ENCODE data around the gene PGM5.
A peak's percentile ranks its signal among the peaks of the same experiment; 100 is the strongest.

The PGM5 gene

GRCh38 chr9:68433531-68434110, 77.2 kb downstream of the PGM5 start:
- DNase-seq (ENCODE audit: low spot score) = no peak

- DNase-seq (ENCODE audit: low spot score) = peak; percentile 68
Observed at GRCh38 chr9:68437785-68438184, 81.4 kb downstream of the PGM5 start.

- DNase-seq (ENCODE audit: low spot score) = no peak
Observed at GRCh38 chr9:68443624-68444023, 87.2 kb downstream of the PGM5 start.

GRCh38 chr9:68446836-68447235, 90.4 kb downstream of the PGM5 start:
- DNase-seq (ENCODE audit: low spot score) = peak; percentile 38

- no peak for DNase-seq (ENCODE audit: low spot score)
Observed at GRCh38 chr9:68447611-68448010, 91.2 kb downstream of the PGM5 start.

DNA sequence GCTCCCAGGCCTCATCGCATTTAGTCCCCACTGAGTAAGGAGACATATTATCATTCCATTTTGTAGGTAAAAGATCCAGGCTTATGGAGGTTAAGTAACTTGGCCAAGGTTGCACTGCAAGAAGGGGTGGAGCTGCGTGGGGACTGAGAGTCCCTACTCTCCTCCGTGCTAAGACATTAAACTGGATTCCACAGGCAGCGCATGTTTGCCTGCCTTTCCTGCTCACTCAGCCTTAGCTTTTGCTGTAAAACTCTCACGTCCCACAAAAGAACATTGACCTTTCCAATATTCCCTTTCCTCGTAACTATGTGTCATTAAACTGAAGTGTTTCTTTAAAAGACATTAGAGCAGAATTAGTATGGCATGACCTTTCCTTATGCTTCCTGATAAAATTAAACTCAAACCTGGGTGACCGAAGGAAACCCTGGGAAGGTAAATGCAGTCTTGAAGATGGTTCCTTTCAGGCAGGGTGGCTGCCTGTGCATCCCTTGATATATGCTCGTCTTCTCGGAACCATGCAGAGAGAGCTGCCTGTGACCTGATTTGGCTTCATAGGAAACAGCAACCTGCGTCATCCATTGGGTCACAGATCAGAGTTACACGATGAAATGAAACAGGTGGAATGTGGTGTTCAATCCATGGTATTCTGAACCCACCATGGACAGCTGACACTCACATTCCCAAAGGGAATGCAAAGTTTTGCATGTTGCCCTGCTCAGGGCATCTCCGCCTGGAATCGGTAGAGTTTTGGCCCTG, 98.3 kb downstream of the PGM5 start:
- no peak for DNase-seq (ENCODE audit: low spot score)

GRCh38 chr9:68455451-68455850, 99.0 kb downstream of the PGM5 start:
- DNase-seq (ENCODE audit: low spot score) = peak; percentile 87

- DNase-seq (ENCODE audit: low spot score) = no peak
Observed at GRCh38 chr9:68457803-68458202, 101.4 kb downstream of the PGM5 start.

- DNase-seq (ENCODE audit: low spot score) = no peak
Observed at GRCh38 chr9:68458918-68459317, 102.5 kb downstream of the PGM5 start.

GRCh38 chr9:68462105-68462775, 105.8 kb downstream of the PGM5 start:
- no peak for DNase-seq (ENCODE audit: low spot score)

DNA sequence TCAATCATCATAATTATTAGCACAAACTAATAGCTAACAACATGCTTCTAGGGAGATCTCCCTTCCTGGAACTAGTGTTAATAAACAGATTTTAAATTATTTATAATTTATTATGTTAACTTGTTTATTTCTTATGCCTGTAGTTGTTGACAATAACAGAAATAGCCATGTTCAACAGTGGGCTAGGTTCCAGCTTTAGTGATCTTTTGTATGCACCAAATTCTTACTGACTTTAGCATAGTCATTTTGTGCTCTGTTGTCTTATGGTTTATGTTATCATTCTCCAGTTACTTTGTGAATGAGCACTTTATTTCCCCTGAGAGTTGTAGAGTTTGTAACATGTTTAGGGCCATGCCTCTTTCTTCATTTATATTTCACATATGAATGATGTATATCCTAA, 113.7 kb downstream of the PGM5 start:
- no peak for DNase-seq (ENCODE audit: low spot score)

DNA sequence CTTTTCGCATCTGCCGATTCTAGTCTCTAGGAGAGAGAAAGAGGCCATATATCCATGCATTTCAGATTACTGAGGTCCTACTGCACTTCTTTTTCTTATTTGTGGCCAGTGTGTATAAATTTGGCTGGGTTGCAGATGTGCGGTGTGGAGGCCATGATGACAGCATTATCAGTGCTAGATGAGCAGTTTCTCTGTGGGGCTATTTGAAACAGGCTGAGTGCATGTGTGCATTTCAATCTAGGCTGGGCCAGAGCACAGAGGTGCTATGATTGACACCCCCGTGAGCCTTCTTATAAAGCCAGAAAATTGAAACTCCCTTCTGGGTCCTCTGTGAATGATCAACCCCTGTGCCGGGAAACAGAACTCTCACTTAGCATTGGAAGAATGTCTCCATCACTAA, 114.2 kb downstream of the PGM5 start:
- no peak for DNase-seq (ENCODE audit: low spot score)

- no peak for DNase-seq (ENCODE audit: low spot score)
Observed at GRCh38 chr9:68472119-68472518, 115.7 kb downstream of the PGM5 start.

- DNase-seq (ENCODE audit: low spot score) = no peak
Observed at GRCh38 chr9:68473790-68474189, 117.4 kb downstream of the PGM5 start.

DNA sequence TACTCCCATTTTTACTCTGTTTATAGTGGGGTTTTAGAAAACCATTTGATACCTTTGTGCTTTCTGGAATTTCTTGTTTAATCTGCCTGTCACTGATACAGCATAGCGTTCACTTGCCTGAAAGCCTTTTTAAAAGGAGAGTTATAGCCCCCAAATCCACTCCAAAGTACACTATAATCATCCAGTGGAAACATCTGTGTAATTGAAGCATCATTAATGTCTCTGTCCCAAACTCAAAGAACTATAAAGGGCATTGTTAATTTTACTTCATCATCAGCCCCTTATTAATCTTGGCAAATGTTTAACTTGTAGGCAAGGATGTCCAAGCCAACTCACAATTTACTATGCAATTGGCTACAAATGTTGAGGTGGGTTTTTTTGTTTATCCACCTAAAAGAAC, 120.0 kb downstream of the PGM5 start:
- no peak for DNase-seq (ENCODE audit: low spot score)

DNA sequence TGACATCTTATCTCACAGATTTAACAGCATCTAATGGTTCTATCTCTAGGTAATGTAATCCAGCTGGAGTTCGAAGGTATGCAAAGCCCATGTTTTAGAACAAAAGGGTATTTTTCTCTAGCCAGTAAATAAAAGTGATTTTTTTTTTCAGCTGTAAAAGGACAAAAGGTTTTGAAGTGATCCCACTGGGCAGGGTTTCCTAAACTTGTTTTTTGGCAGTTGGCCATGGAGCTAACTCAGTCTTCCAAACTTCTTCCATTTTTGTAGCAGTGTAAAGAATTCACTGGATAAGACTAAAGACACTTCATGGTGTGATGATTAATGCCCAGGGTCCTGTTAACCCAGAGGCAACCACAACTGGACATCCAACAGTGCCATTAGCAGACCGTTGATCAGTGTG, 120.4 kb downstream of the PGM5 start:
- DNase-seq (ENCODE audit: low spot score) = no peak

DNA sequence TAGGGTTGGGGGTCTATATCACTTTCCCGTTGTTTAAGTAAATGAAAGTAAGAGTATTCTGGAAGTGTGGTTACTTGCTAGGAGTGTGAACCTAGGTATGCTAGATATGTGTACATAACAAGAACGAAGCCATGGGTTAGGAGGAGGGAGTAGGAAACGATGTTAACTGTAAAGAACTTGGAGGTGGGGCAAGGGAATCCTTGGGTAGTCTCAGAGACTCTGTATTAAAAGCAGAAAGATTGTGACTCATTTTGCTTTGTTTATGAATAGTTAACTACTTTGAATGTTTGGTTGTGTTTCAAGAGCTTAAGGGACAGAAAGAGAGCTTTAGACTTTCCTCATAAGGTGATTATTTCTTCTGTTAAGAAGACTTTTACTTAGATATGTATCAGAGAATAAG, 124.4 kb downstream of the PGM5 start:
- no peak for DNase-seq (ENCODE audit: low spot score)

- DNase-seq (ENCODE audit: low spot score) = no peak
Observed at GRCh38 chr9:68482548-68482947, 126.1 kb downstream of the PGM5 start.

- DNase-seq (ENCODE audit: low spot score) = no peak
Observed at GRCh38 chr9:68488126-68488525, 131.7 kb downstream of the PGM5 start.

DNA sequence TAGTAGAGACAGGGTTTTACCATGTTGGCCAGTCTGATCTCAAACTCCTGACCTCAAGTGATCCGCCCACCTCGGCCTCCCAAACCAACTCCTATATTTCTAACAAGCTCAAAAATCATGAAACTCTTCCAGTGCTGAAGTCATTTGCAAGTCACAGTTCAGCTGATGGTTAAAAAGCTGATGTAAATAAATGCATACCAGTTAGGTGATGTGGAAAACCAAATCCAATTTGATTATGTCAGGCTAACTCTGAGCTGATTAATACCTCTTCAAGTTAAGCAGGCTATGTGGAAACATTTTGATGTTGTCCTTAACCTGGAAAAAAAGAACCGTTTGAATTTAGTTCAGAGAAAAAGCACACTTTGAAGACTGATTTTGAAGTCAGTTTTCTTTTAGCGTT, 133.2 kb downstream of the PGM5 start:
- no peak for DNase-seq (ENCODE audit: low spot score)

GRCh38 chr9:68492806-68493205, 136.4 kb downstream of the PGM5 start:
- DNase-seq (ENCODE audit: low spot score) = peak; percentile 97

DNA sequence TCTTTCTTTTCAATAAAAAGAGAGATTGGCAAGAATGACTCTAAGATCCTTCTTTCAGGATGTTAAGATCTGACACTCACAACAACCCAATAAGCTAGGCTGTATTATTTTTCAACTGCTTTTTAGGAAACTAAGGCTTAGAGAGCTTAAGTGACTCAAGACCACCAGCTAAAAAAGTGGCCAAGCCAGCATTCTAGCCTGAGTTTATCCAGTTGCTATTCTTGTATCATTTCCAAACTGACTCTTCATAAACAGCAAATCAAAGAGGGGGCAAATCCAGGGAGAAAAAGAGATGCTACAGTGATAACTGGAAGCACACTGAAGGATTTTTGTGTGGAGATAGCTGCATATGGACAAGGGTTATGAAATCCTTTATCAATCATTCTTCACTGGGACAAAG, 137.1 kb downstream of the PGM5 start:
- peak; percentile 15 for DNase-seq (ENCODE audit: low spot score)

- DNase-seq (ENCODE audit: low spot score) = no peak
Observed at GRCh38 chr9:68493958-68494577, 137.7 kb downstream of the PGM5 start.

All from cerebellar cortex (tissue), 1 donor.